ENCODE measurements around the gene ZNF792.

The ZNF792 gene

DNA sequence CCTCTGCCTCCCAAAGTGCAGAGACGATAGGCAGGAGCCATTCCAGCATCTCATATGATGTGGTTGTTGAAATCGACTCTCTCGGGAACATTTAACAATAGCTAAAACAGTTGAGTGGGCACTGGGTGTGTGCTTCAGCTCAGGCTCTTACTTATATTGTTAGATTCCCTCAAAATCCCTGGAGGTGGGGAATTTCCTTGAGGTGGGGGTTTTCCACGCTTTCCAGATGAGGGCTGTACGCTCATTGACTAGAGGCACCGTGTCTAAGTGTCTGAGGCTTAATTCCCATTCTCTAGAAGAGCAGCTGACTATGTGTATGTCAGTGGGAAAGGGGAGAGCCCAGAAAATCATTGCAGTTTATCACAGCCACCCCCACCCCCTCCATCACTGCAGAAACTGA is 25.3 kb upstream of the ZNF792 start:
- H3K4me1 ChIP-seq (ENCODE audit: insufficient read depth, low read length): peaks cover 7% of the 10 kb centered on the region; the same call in 1 of the 2 replicates
- no peak overlapping the region for H3K4me3 ChIP-seq (ENCODE audit: low read depth in 1 of 2, low read length in 2 of 2)
- H3K27me3 ChIP-seq (ENCODE audit: insufficient read depth, low read length, poor library complexity): no peaks in the 10 kb centered on the region
- no peak overlapping the region for H3K27ac ChIP-seq (ENCODE audit: low read length)
- H4K20me1 ChIP-seq (ENCODE audit: insufficient read depth, low read length): no peaks in the 10 kb centered on the region
- H3K79me2 ChIP-seq (ENCODE audit: insufficient read depth, low read length): no peaks in the 10 kb centered on the region
- no peaks in the 10 kb centered on the region for H3K36me3 ChIP-seq (ENCODE audit: insufficient read depth, low read length)
- TF ChIP-seq, protein P1, sequence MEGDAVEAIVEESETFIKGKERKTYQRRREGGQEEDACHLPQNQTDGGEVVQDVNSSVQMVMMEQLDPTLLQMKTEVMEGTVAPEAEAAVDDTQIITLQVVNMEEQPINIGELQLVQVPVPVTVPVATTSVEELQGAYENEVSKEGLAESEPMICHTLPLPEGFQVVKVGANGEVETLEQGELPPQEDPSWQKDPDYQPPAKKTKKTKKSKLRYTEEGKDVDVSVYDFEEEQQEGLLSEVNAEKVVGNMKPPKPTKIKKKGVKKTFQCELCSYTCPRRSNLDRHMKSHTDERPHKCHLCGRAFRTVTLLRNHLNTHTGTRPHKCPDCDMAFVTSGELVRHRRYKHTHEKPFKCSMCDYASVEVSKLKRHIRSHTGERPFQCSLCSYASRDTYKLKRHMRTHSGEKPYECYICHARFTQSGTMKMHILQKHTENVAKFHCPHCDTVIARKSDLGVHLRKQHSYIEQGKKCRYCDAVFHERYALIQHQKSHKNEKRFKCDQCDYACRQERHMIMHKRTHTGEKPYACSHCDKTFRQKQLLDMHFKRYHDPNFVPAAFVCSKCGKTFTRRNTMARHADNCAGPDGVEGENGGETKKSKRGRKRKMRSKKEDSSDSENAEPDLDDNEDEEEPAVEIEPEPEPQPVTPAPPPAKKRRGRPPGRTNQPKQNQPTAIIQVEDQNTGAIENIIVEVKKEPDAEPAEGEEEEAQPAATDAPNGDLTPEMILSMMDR (IDR thresholded peaks at IDR 0.05; ENCODE audit: borderline replicate concordance, extremely low read depth, low read length, poor library complexity, severe bottlenecking): no peak
- no peak for TF ChIP-seq EZH2 (IDR thresholded peaks at IDR 0.05; ENCODE audit: borderline replicate concordance, low read depth, low read length, severe bottlenecking)
- ATAC-seq (ENCODE audit: insufficient read depth, low read depth) (no peak), DNase-seq (no peak)
- no peak overlapping the region for H3K4me2 ChIP-seq (ENCODE audit: insufficient read depth, low read length)
- H3K9me3 ChIP-seq (ENCODE audit: insufficient read depth, low read length, severe bottlenecking): no peaks in the 10 kb centered on the region
- no peak overlapping the region for H2AFZ ChIP-seq (ENCODE audit: low read depth, low read length)
- H3K9ac ChIP-seq (ENCODE audit: low read depth, low read length): no peak overlapping the region

DNA sequence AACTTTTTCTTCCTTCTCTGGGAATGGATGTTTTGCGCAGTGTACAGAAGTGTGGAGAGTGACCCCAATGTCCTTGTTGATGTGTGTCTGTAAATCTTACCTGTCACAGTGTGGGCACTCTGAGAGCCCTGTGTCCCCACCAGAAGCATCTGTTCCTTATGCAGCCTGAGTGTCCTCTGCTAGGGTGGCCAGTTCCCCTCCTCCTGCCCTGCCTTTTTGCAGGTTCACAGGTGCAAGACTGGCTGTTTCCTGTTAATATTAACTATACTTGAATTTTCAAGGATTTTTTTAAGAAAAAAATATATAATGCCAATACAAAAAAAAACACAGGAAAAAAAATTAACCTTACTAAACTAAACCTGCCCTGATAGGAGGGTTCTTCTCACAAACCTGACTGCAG is 24.1 kb upstream of the ZNF792 start:
- Histone ChIP-seq H2AFZ (ENCODE audit: low read depth, low read length) (no peak overlapping the region), H3K9me3 (ENCODE audit: insufficient read depth, low read length, severe bottlenecking) (no peaks in the 10 kb centered on the region), H3K4me3 (ENCODE audit: low read depth in 1 of 2, low read length in 2 of 2) (no peak overlapping the region), H3K9ac (ENCODE audit: low read depth, low read length) (no peak overlapping the region), H4K20me1 (ENCODE audit: insufficient read depth, low read length) (no peaks in the 10 kb centered on the region), H3K4me2 (ENCODE audit: insufficient read depth, low read length) (no peak overlapping the region), H3K79me2 (ENCODE audit: insufficient read depth, low read length) (no peaks in the 10 kb centered on the region), H3K4me1 (ENCODE audit: insufficient read depth, low read length) (peaks cover 7% of the 10 kb centered on the region; the same call in 1 of the 2 replicates), H3K27me3 (ENCODE audit: insufficient read depth, low read length, poor library complexity) (no peaks in the 10 kb centered on the region), H3K36me3 (ENCODE audit: insufficient read depth, low read length) (no peaks in the 10 kb centered on the region), H3K27ac (ENCODE audit: low read length) (no peak overlapping the region)
- ATAC-seq (ENCODE audit: insufficient read depth, low read depth) (no peak), DNase-seq (no peak)
- TF ChIP-seq, protein P1 (IDR thresholded peaks at IDR 0.05; ENCODE audit: borderline replicate concordance, extremely low read depth, low read length, poor library complexity, severe bottlenecking): no peak
- TF ChIP-seq EZH2 (IDR thresholded peaks at IDR 0.05; ENCODE audit: borderline replicate concordance, low read depth, low read length, severe bottlenecking): no peak

DNA sequence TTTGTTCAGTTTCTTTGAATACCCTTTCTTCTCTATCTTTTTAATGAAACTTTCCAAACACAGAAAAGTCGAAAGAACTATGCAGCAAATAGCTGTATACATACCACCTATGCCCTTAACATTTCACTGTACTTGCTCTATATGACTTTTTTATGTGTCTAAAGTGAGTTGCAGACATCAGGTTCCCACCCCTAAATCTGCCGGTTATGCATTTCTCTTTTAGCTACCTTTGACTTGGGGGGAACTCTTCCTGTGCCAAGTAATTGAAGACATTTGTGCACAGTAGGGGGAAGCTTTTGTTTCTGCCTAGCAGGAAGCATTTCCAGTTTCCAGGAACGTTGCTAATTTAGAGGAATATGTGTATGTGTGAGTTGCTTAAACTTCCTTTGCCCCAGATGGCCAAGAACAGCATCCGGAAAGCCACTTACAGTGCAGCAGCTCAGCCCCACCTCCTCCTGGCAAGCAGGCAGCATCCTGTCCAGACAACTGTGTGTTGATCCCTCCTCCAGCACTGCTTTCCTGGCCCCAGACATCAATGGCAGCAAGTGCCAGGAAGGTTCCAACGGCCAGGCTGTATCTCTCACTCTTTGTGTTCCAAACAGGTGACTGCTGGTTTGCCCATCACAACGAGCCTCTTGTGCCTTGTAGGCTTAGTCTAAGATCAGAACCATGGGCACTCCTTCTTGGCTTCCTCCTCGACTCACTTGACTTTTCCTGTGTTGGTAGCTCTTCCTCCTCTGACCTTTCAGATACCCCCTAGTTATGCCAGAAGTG is 21.4 kb upstream of the ZNF792 start:
- Histone ChIP-seq H4K20me1 (ENCODE audit: insufficient read depth, low read length) (no peaks in the 10 kb centered on the region), H3K27me3 (ENCODE audit: insufficient read depth, low read length, poor library complexity) (no peaks in the 10 kb centered on the region), H3K36me3 (ENCODE audit: insufficient read depth, low read length) (no peaks in the 10 kb centered on the region), H3K4me3 (ENCODE audit: low read depth in 1 of 2, low read length in 2 of 2) (no peak overlapping the region), H3K9me3 (ENCODE audit: insufficient read depth, low read length, severe bottlenecking) (no peaks in the 10 kb centered on the region), H3K4me1 (ENCODE audit: insufficient read depth, low read length) (peaks cover 7% of the 10 kb centered on the region; the same call in 1 of the 2 replicates), H3K9ac (ENCODE audit: low read depth, low read length) (no peak overlapping the region), H2AFZ (ENCODE audit: low read depth, low read length) (peak overlapping the region; percentile 37; the same call in 1 of the 2 replicates), H3K27ac (ENCODE audit: low read length) (no peak overlapping the region), H3K79me2 (ENCODE audit: insufficient read depth, low read length) (no peaks in the 10 kb centered on the region), H3K4me2 (ENCODE audit: insufficient read depth, low read length) (no peak overlapping the region)
- TF ChIP-seq, protein P1 (IDR thresholded peaks at IDR 0.05; ENCODE audit: borderline replicate concordance, extremely low read depth, low read length, poor library complexity, severe bottlenecking): no peak
- TF ChIP-seq EZH2 (IDR thresholded peaks at IDR 0.05; ENCODE audit: borderline replicate concordance, low read depth, low read length, severe bottlenecking): no peak
- ATAC-seq (ENCODE audit: insufficient read depth, low read depth): peak; percentile 52; the same call in 1 of the 3 replicates
- DNase-seq: no peak
